ENCODE data around the gene ARSA. TPM values are rescaled to one million over a fixed set of nuclear protein-coding genes. Genes with fewer than 3 reads are reported as not detected.

The ARSA gene
- polyA plus RNA-seq, 1 experiment, result 36.9 TPM

- Histone ChIP-seq H3K4me3 (ENCODE audit: low read depth, low read length) (no peak overlapping the region), H3K27me3 (ENCODE audit: control insufficient read depth, insufficient read depth, low read length) (peaks cover 25% of the 10 kb centered on the region), H3K36me3 (ENCODE audit: control insufficient read depth, insufficient read depth, low read length) (no peaks in the 10 kb centered on the region)
- POLR2A ChIA-PET, result interaction anchor here (0.6 kb wide), 1 partner anchor 98 kb away, joined by 4 read pairs; no protein-coding TSS in a partner anchor
- CTCF ChIA-PET, result no interaction called here
- DNase-seq (ENCODE audit: low read depth), result no peak
- no peak for TF ChIP-seq CTCF (IDR thresholded peaks at IDR 0.05; ENCODE audit: insufficient read depth, low read depth, low read length)
Measured at GRCh38 chr22:50674606-50675552, 46.9 kb upstream of the ARSA start.

GRCh38 chr22:50674130-50674500 lies 46.2 kb upstream of the ARSA start:
- no peak overlapping the region for H3K4me3 ChIP-seq (ENCODE audit: low read depth, low read length)
- POLR2A ChIA-PET, result interaction anchor here (0.6 kb wide), 1 partner anchor 97 kb away, joined by 4 read pairs; no protein-coding TSS in a partner anchor

GRCh38 chr22:50673231-50674129 lies 45.5 kb upstream of the ARSA start:
- Histone ChIP-seq H3K27me3 (ENCODE audit: control insufficient read depth, insufficient read depth, low read length) (peaks cover 25% of the 10 kb centered on the region), H3K4me3 (ENCODE audit: low read depth, low read length) (no peak overlapping the region), H3K36me3 (ENCODE audit: control insufficient read depth, insufficient read depth, low read length) (no peaks in the 10 kb centered on the region)
- TF ChIP-seq CTCF (IDR thresholded peaks at IDR 0.05; ENCODE audit: insufficient read depth, low read depth, low read length), result no peak
- ChIA-PET POLR2A (no interaction called here), CTCF (no interaction called here)
- no peak for DNase-seq (ENCODE audit: low read depth)

More at GRCh38 chr22:50674130-50674500, 46.2 kb upstream of the ARSA start:
- peaks cover 25% of the 10 kb centered on the region for H3K27me3 ChIP-seq (ENCODE audit: control insufficient read depth, insufficient read depth, low read length)
- no peak for TF ChIP-seq CTCF (IDR thresholded peaks at IDR 0.05; ENCODE audit: insufficient read depth, low read depth, low read length)
- H3K36me3 ChIP-seq (ENCODE audit: control insufficient read depth, insufficient read depth, low read length), result no peaks in the 10 kb centered on the region
- CTCF ChIA-PET, result no interaction called here
- no peak for DNase-seq (ENCODE audit: low read depth)

GRCh38 chr22:50672471-50673230 lies 44.7 kb upstream of the ARSA start, which contains the start of gene SHANK3:
SHANK3 (plus strand) TSS chr22:50672823.
- Histone ChIP-seq H3K4me3 (ENCODE audit: low read depth, low read length) (no peak within 1 kb of the TSS), H3K27me3 (ENCODE audit: control insufficient read depth, insufficient read depth, low read length) (peaks cover 25% of the 10 kb centered on the region), H3K36me3 (ENCODE audit: control insufficient read depth, insufficient read depth, low read length) (no peaks in the 10 kb centered on the region)
- ChIA-PET POLR2A (no interaction called here), CTCF (no interaction called here)
- TF ChIP-seq CTCF (IDR thresholded peaks at IDR 0.05; ENCODE audit: insufficient read depth, low read depth, low read length), result no peak
- DNase-seq (ENCODE audit: low read depth), result no peak
